A549 (cell line): ENCODE results near the gene PCID2. TPM values are rescaled to one million over a fixed set of nuclear protein-coding genes. Genes with fewer than 3 reads are reported as not detected.

Source experiments
- ATAC-seq, 2 experiments: fragments of 200-7000 bp in 1 of 2; fragments of >200 bp in 1 of 2; cut with Nextera tagmentation in 1 of 2; cut with Tn5 transposase in 1 of 2; 3 replicates each; pipeline versions ENCODE4 v1.8.0 to v1.9.1; 2018 to 2020; ENCODE audit warnings: mild to moderate bottlenecking in 1 of 2, moderate library complexity in 1 of 2
- CTCF ChIA-PET: fragments of 300-600 bp; sonication (Branson Sonifier 250); formaldehyde crosslinking; extraction: SDS; loops from one replicate; lab custom pipeline; 2021; ENCODE audit warnings: antibody characterized with exemption, inconsistent platforms; lab: Yijun Ruan, JAX
- POLR2A ChIA-PET: fragments of 350-600 bp; formaldehyde crosslinking; extraction: SDS; loops from one replicate; lab custom pipeline; 2021; ENCODE audit warnings: antibody characterized with exemption, inconsistent platforms; lab: Yijun Ruan, JAX
- DNase-seq, 2 experiments: peaks; one replicate each; pipeline versions ENCODE4 v3.0.0 to v3.0.0-alpha.2; 2011 to 2016; ENCODE audit warnings: low read depth in 1 of 2, low spot score in 1 of 2
- FAIRE-seq: peaks from 2 replicates; lab custom pipeline; 2011; peaks lifted over from hg19 to GRCh38; lab: Jason Lieb, UNC
- H3K27ac ChIP-seq, 2 experiments: fragments of >200 bp; sonication (Bioruptor Twin); formaldehyde crosslinking; 3 replicates each; pipeline ENCODE4 v1.5.1; 2016 to 2017
- H3K4me1 ChIP-seq: fragments of >200 bp; sonication (Bioruptor Twin); formaldehyde crosslinking; 3 replicates; pipeline ENCODE4 v1.6.1; 2016
- H3K4me2 ChIP-seq: fragments of >200 bp; sonication (Bioruptor Twin); formaldehyde crosslinking; 3 replicates; pipeline ENCODE4 v1.6.1; 2016
- H3K4me3 ChIP-seq: fragments of >200 bp; sonication (Bioruptor Twin); formaldehyde crosslinking; 3 replicates; pipeline ENCODE4 v1.5.1; 2016
- H3K9me3 ChIP-seq: fragments of >200 bp; sonication (Bioruptor Twin); formaldehyde crosslinking; 3 replicates; pipeline ENCODE4 v1.6.1; 2016
- CTCF ChIP-seq: fragments of >200 bp; sonication (Bioruptor Twin); formaldehyde crosslinking; IDR thresholded peaks from 3 replicates; pipeline ENCODE4 v1.5.1; 2016
- E2F6 ChIP-seq: IDR thresholded peaks from 2 replicates; pipeline ENCODE4 v1.6.1; 2012; ENCODE audit warnings: low read depth, borderline replicate concordance
- EHF ChIP-seq: fragments of 250-450 bp; sonication (Bioruptor Pico); IDR thresholded peaks from 2 replicates; pipeline ENCODE4 v1.5.0; 2020; ENCODE audit warnings: mild to moderate bottlenecking
- EP300 ChIP-seq, 2 experiments: fragments of >200 bp; sonication (Bioruptor Twin); formaldehyde crosslinking; IDR thresholded peaks; 2 replicates in 1 of 2; 3 replicates in 1 of 2; pipeline ENCODE4 v1.6.1; 2016 to 2017
- HOXA7 ChIP-seq: fragments of 250-450 bp; sonication (Bioruptor Pico); IDR thresholded peaks from 2 replicates; pipeline ENCODE4 v1.5.0; 2020; ENCODE audit warnings: mild to moderate bottlenecking, moderate library complexity
- MAFK ChIP-seq: fragments of 450-650 bp; IDR thresholded peaks from 2 replicates; pipeline ENCODE4 v1.6.1; 2014; ENCODE audit not compliant: partially characterized antibody
- NFE2L2 ChIP-seq: fragments of 150-350 bp; conservative IDR thresholded peaks from 2 replicates; pipeline ENCODE4 v1.6.1; 2014; ENCODE audit warnings: low read length
- RFX5 ChIP-seq: fragments of 450-650 bp; IDR thresholded peaks from 2 replicates; pipeline ENCODE4 v1.7.1; 2014; ENCODE audit warnings: antibody characterized with exemption, mild to moderate bottlenecking, moderate library complexity
- ZC3H11A ChIP-seq: fragments of 450-650 bp; IDR thresholded peaks from 2 replicates; pipeline ENCODE4 v1.6.1; 2014; ENCODE audit warnings: antibody characterized with exemption, mild to moderate bottlenecking
- ZFP36 ChIP-seq: fragments of 450-650 bp; IDR thresholded peaks from 2 replicates; pipeline ENCODE4 v1.6.1; 2014; ENCODE audit warnings: borderline replicate concordance; ENCODE audit not compliant: partially characterized antibody
- WGBS: methylation state at CpG from one replicate; pipeline ENCODE4 v1.1.6; 2017; ENCODE audit errors: missing lambda C conversion rate; 5-methylcytosine and 5-hydroxymethylcytosine counted together
- polyA plus RNA-seq, 4 experiments: library from polyadenylated mRNA; depleted of rRNA in 3 of 4; stranded (reverse); fragments of >200 nt; fragmentation: RNase III in 1 of 4; extraction: RNeasy Plus Mini Kit Qiagen cat#74134 plus additional on column Dnase treatment in 1 of 4; gene quantifications; 2 replicates in 3 of 4; 3 replicates in 1 of 4; pipeline ENCODE4 v1.2.3, GENCODE V29; 2011 to 2017
- TF ChIP-seq, protein P1 (sequence below): fragments of 250-450 bp; sonication (Bioruptor Pico); IDR thresholded peaks from 2 replicates; pipeline ENCODE4 v1.5.0; 2021; ENCODE audit warnings: mild to moderate bottlenecking, moderate library complexity, borderline replicate concordance
- TF ChIP-seq, protein P2 (sequence below): fragments of 200-600 bp; sonication (generic); IDR thresholded peaks from 2 replicates; pipeline ENCODE4 v1.6.1; 2016; ENCODE audit warnings: antibody characterized with exemption, mild to moderate bottlenecking, moderate library complexity

PCID2 gene
- polyA plus RNA-seq, 2 of the 4 experiments (the other 2 are of a cell fraction): 37.7 to 68.7 TPM

- peak overlapping the region in 1 of 2 experiments; percentile 34; a peak in 2 of 6 replicates for H3K27ac ChIP-seq
- CTCF ChIA-PET: no interaction called here
- H3K4me1 ChIP-seq: peaks cover 26% of the 10 kb centered on the region
- POLR2A ChIA-PET: no interaction called here
- ATAC-seq (no peak), DNase-seq (no peak), FAIRE-seq (no peak)
- 92% methylated on average over 5 of the region's 5 CpGs for WGBS
- peak overlapping the region; percentile 30; the same call in 2 of the 3 replicates for H3K4me2 ChIP-seq
- H3K9me3 ChIP-seq: no peaks in the 10 kb centered on the region
- no peak overlapping the region for H3K4me3 ChIP-seq
- TF ChIP-seq ZFP36 (no peak), MAFK (peak; percentile 69), NFE2L2 (peak; percentile 22; the same call in 1 of the 2 replicates), E2F6 (no peak), EHF (CRISPR knock-in tag) (no peak), EP300 (IDR thresholded peaks at IDR 0.05) (no peak), CTCF (no peak)
- TF ChIP-seq, protein P1, sequence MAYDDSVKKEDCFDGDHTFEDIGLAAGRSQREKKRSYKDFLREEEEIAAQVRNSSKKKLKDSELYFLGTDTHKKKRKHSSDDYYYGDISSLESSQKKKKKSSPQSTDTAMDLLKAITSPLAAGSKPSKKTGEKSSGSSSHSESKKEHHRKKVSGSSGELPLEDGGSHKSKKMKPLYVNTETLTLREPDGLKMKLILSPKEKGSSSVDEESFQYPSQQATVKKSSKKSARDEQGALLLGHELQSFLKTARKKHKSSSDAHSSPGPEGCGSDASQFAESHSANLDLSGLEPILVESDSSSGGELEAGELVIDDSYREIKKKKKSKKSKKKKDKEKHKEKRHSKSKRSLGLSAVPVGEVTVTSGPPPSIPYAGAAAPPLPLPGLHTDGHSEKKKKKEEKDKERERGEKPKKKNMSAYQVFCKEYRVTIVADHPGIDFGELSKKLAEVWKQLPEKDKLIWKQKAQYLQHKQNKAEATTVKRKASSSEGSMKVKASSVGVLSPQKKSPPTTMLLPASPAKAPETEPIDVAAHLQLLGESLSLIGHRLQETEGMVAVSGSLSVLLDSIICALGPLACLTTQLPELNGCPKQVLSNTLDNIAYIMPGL: no peak
These were observed 3.0 kb downstream of the PCID2 start for GRCh38 chr13:113205428-113205931.

GRCh38 chr13:113204378-113204734 is 4.1 kb downstream of the PCID2 start:
- no peak overlapping the region for H3K4me2 ChIP-seq

More at GRCh38 chr13:113204378-113204734, 4.1 kb downstream of the PCID2 start:
- Histone ChIP-seq H3K4me3 (no peak overlapping the region), H3K27ac (no peak overlapping the region), H3K9me3 (no peaks in the 10 kb centered on the region), H3K4me1 (peaks cover 26% of the 10 kb centered on the region)
- WGBS: 54% methylated on average over 2 of the region's 5 CpGs
- DNase-seq (no peak), FAIRE-seq (no peak), ATAC-seq (no peak)
- TF ChIP-seq HOXA7 (CRISPR knock-in tag) (no peak), RFX5 (no peak), ZC3H11A (no peak)
- TF ChIP-seq, protein P2, sequence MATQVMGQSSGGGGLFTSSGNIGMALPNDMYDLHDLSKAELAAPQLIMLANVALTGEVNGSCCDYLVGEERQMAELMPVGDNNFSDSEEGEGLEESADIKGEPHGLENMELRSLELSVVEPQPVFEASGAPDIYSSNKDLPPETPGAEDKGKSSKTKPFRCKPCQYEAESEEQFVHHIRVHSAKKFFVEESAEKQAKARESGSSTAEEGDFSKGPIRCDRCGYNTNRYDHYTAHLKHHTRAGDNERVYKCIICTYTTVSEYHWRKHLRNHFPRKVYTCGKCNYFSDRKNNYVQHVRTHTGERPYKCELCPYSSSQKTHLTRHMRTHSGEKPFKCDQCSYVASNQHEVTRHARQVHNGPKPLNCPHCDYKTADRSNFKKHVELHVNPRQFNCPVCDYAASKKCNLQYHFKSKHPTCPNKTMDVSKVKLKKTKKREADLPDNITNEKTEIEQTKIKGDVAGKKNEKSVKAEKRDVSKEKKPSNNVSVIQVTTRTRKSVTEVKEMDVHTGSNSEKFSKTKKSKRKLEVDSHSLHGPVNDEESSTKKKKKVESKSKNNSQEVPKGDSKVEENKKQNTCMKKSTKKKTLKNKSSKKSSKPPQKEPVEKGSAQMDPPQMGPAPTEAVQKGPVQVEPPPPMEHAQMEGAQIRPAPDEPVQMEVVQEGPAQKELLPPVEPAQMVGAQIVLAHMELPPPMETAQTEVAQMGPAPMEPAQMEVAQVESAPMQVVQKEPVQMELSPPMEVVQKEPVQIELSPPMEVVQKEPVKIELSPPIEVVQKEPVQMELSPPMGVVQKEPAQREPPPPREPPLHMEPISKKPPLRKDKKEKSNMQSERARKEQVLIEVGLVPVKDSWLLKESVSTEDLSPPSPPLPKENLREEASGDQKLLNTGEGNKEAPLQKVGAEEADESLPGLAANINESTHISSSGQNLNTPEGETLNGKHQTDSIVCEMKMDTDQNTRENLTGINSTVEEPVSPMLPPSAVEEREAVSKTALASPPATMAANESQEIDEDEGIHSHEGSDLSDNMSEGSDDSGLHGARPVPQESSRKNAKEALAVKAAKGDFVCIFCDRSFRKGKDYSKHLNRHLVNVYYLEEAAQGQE: no peak
- TF ChIP-seq, protein P1: no peak
- POLR2A ChIA-PET: no interaction called here
- CTCF ChIA-PET: no interaction called here
